Smooth muscle cell (in vitro differentiated cells): ENCODE measurements around the gene VPS9D1. TPM values are rescaled to one million over a fixed set of nuclear protein-coding genes. Genes with fewer than 3 reads are reported as not detected.

ENCODE experiments used
- DNase-seq: peaks from one replicate; lab custom pipeline; 2025; ENCODE audit not compliant: unreplicated experiment; lab: John Stamatoyannopoulos, UW
- H2AFZ ChIP-seq: fragments of 200-600 bp; sonication (generic); 2 replicates; pipeline ENCODE4 v1.6.0; 2016; ENCODE audit warnings: antibody characterized with exemption, low read depth, mild to moderate bottlenecking
- H3F3A ChIP-seq: fragments of 200-600 bp; sonication (generic); 2 replicates; pipeline ENCODE4 v1.6.0; 2017; ENCODE audit warnings: antibody characterized with exemption, low read depth
- H3K27ac ChIP-seq: fragments of 200-600 bp; sonication (generic); 2 replicates; pipeline ENCODE4 v1.5.1; 2016; ENCODE audit warnings: low read depth, mild to moderate bottlenecking
- H3K27me3 ChIP-seq: fragments of 200-600 bp; sonication (generic); 2 replicates; pipeline ENCODE4 v1.6.1; 2016; ENCODE audit warnings: low read depth, mild to moderate bottlenecking
- H3K36me3 ChIP-seq: fragments of 200-600 bp; sonication (generic); 2 replicates; pipeline ENCODE4 v1.5.1; 2016; ENCODE audit warnings: low read depth
- H3K4me1 ChIP-seq: fragments of 200-600 bp; sonication (generic); 2 replicates; pipeline ENCODE4 v1.5.1; 2016; ENCODE audit warnings: low read depth
- H3K4me2 ChIP-seq: fragments of 200-600 bp; sonication (generic); 2 replicates; pipeline ENCODE4 v1.6.0; 2016; ENCODE audit warnings: mild to moderate bottlenecking
- H3K4me3 ChIP-seq: fragments of 200-600 bp; sonication (generic); 2 replicates; pipeline ENCODE4 v1.5.1; 2016; ENCODE audit warnings: mild to moderate bottlenecking
- H3K79me2 ChIP-seq: fragments of 200-600 bp; sonication (generic); 2 replicates; pipeline ENCODE4 v1.6.0; 2016; ENCODE audit warnings: low read depth, mild to moderate bottlenecking
- H3K9ac ChIP-seq: fragments of 200-600 bp; sonication (generic); 2 replicates; pipeline ENCODE4 v1.6.0; 2016; ENCODE audit warnings: low read depth
- H3K9me3 ChIP-seq: fragments of 200-600 bp; sonication (generic); replicated peaks from 2 replicates; pipeline ENCODE4 v1.5.1; 2016; ENCODE audit warnings: low read depth
- H4K20me1 ChIP-seq: fragments of 200-600 bp; sonication (generic); 2 replicates; pipeline ENCODE4 v1.6.0; 2016; ENCODE audit warnings: low read depth
- WGBS: methylation state at CpG from one replicate; pipeline ENCODE4 v1.1.7; 2016; ENCODE audit warnings: low lambda C conversion rate; 5-methylcytosine and 5-hydroxymethylcytosine counted together
- polyA plus RNA-seq: library from polyadenylated mRNA; unstranded; fragments of >200 nt; fragmentation: Nextera tagmentation; extraction: Ambion mirVana; gene quantifications from 2 replicates; pipeline ENCODE4 v1.2.1, GENCODE V29; 2016
- total RNA-seq: library from RNA; depleted of rRNA; stranded (reverse); fragments of >200 nt; gene quantifications from 2 replicates; pipeline ENCODE4 v1.2.3, GENCODE V29; 2014
- TF ChIP-seq, protein P1 (sequence below): fragments of 200-600 bp; sonication (generic); IDR thresholded peaks from 2 replicates; pipeline ENCODE4 v1.5.1; 2017; ENCODE audit warnings: borderline replicate concordance, mild to moderate bottlenecking, antibody characterized with exemption; ENCODE audit not compliant: insufficient read depth, poor library complexity, severe bottlenecking

VPS9D1 gene
- total and polyA plus RNA-seq, 2 experiments from 2014 or later = 10.6 to 15.7 TPM

- H3K9ac ChIP-seq = no peak overlapping the region
- TF ChIP-seq, protein P1, sequence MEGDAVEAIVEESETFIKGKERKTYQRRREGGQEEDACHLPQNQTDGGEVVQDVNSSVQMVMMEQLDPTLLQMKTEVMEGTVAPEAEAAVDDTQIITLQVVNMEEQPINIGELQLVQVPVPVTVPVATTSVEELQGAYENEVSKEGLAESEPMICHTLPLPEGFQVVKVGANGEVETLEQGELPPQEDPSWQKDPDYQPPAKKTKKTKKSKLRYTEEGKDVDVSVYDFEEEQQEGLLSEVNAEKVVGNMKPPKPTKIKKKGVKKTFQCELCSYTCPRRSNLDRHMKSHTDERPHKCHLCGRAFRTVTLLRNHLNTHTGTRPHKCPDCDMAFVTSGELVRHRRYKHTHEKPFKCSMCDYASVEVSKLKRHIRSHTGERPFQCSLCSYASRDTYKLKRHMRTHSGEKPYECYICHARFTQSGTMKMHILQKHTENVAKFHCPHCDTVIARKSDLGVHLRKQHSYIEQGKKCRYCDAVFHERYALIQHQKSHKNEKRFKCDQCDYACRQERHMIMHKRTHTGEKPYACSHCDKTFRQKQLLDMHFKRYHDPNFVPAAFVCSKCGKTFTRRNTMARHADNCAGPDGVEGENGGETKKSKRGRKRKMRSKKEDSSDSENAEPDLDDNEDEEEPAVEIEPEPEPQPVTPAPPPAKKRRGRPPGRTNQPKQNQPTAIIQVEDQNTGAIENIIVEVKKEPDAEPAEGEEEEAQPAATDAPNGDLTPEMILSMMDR = no peak
- no peaks in the 10 kb centered on the region for H4K20me1 ChIP-seq
- H3K27ac ChIP-seq = no peak overlapping the region
- no peaks in the 10 kb centered on the region for H3K79me2 ChIP-seq
- H3K9me3 ChIP-seq = no peaks in the 10 kb centered on the region
- H3K4me2 ChIP-seq = no peak overlapping the region
- no peak for DNase-seq
- H2AFZ ChIP-seq = no peak overlapping the region
- H3F3A ChIP-seq = no peaks in the 10 kb centered on the region
- 98% methylated on average over 11 of the region's 11 CpGs for WGBS
- no peaks in the 10 kb centered on the region for H3K36me3 ChIP-seq
- H3K4me1 ChIP-seq = no peaks in the 10 kb centered on the region
- H3K4me3 ChIP-seq = no peak overlapping the region
- H3K27me3 ChIP-seq = no peaks in the 10 kb centered on the region
These were observed 28.2 kb upstream of the VPS9D1 start for GRCh38 chr16:89748921-89749320.

DNA sequence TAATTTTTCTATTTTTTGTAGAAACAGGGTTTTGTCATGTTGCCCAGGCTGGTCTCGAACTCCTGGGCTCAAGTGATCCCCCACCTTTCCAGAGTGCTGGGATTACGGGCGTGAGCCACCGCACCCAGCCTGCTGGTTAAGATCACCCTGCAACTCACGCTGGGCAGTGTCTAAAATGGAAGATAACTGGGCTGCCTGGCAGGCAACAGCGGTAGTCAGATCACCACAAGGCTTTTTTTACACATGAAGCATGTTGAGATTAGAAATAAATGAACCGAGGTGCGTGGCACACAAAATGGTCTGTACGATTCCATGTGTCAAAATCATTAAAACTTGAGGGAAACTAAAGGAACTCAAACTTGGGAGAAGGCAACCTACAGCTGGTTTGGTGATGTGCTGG lies 27.4 kb upstream of the VPS9D1 start:
- Histone ChIP-seq H3K4me1 (no peaks in the 10 kb centered on the region), H3K9ac (no peak overlapping the region), H2AFZ (no peak overlapping the region), H3F3A (no peaks in the 10 kb centered on the region), H3K27me3 (no peaks in the 10 kb centered on the region), H4K20me1 (no peaks in the 10 kb centered on the region), H3K9me3 (no peaks in the 10 kb centered on the region), H3K4me3 (no peak overlapping the region), H3K27ac (no peak overlapping the region), H3K4me2 (no peak overlapping the region), H3K79me2 (no peaks in the 10 kb centered on the region), H3K36me3 (no peaks in the 10 kb centered on the region)
- TF ChIP-seq, protein P1 = no peak
- WGBS = 97% methylated on average over 9 of the region's 9 CpGs
- no peak for DNase-seq

GRCh38 chr16:89746043-89746442 lies 25.3 kb upstream of the VPS9D1 start:
- Histone ChIP-seq H3K9me3 (no peaks in the 10 kb centered on the region), H3K27me3 (no peaks in the 10 kb centered on the region), H3K4me1 (no peaks in the 10 kb centered on the region), H3K4me2 (no peak overlapping the region), H3K4me3 (no peak overlapping the region), H3K27ac (no peak overlapping the region), H3K79me2 (no peaks in the 10 kb centered on the region), H3F3A (no peaks in the 10 kb centered on the region), H3K36me3 (no peaks in the 10 kb centered on the region), H3K9ac (no peak overlapping the region), H2AFZ (no peak overlapping the region), H4K20me1 (no peaks in the 10 kb centered on the region)
- WGBS = 94% methylated on average over 15 of the region's 15 CpGs
- TF ChIP-seq, protein P1 = no peak
- no peak for DNase-seq

GRCh38 chr16:89744813-89745212 lies 24.1 kb upstream of the VPS9D1 start:
- no peaks in the 10 kb centered on the region for H3K9me3 ChIP-seq
- H3K79me2 ChIP-seq = no peaks in the 10 kb centered on the region
- H3K4me1 ChIP-seq = no peaks in the 10 kb centered on the region
- WGBS = 93% methylated on average over 16 of the region's 16 CpGs
- H2AFZ ChIP-seq = no peak overlapping the region
- no peak overlapping the region for H3K9ac ChIP-seq
- no peaks in the 10 kb centered on the region for H4K20me1 ChIP-seq
- H3F3A ChIP-seq = no peaks in the 10 kb centered on the region
- no peak overlapping the region for H3K4me2 ChIP-seq
- no peak overlapping the region for H3K27ac ChIP-seq
- no peaks in the 10 kb centered on the region for H3K36me3 ChIP-seq
- no peak for DNase-seq
- no peak overlapping the region for H3K4me3 ChIP-seq
- H3K27me3 ChIP-seq = no peaks in the 10 kb centered on the region
- TF ChIP-seq, protein P1 = no peak
